HG02973 (cell line): ENCODE data around the gene POU1F1.
"Not testable (repeated sequence)": the region's sequence is repeated elsewhere in the genome, so short reads cannot be mapped to it uniquely, and the experiment has no call there.

Source experiments
- ATAC-seq: cut with Tn5 transposase; IDR thresholded peaks from one replicate; pipeline ENCODE4 v1.9.1; 2021; ENCODE audit warnings: moderate library complexity; ENCODE audit not compliant: unreplicated experiment

The POU1F1 gene

DNA sequence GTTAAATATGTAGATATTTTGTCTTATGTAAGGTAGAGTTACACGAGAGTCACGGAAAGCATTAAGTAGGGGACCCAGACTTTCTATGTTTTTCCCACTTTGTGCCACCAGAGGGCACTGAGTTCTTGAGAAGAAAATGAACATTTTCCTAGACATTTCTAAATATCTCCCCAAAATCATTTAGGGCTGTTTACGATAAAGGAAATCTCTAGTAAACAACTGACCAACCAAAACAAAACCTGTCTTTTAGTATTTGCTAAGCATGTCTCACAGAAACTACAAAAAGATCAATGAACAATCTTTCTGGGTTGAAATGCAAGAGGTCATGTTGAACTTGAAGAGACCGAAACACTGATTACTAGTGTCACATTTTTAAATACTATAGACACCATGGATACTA, 16.1 kb downstream of the POU1F1 start:
- peak; percentile 67 for ATAC-seq

DNA sequence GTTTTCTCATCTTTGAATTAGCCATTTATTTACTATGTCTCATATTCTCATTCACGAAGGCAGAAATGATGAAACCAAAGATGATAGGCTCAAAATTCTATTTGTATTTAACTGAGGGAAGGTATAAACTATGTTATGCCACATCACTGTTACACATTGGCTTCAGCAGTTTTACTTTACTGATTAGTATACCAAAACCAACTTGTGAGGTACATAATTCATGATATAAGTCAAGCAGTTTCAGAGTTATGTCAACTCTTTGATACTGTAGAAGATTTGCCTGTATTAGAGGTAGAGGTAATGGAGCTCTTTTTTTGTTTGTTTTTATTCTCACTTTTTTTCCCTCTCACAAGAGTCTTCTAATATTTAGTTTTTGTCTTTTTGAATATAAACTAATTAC, 26.4 kb downstream of the POU1F1 start:
- ATAC-seq: no peak

DNA sequence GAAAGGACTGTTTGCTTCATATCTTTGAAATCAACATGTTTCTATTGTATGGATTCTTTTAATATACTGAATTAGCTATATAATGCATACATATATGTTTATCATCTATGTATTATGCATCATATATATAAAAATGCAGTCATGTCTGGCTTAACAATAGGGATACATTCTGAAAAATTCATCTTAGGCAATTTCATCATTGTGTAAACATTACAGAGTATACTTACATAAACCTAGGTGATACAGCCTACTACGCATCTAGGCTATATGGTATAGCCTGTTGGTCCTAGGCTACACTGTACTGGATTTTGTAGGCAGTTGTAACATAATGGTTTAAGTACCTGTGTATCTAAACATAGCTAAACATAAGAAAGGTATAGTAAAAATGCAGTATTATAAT, 27.6 kb downstream of the POU1F1 start:
- ATAC-seq: no peak

DNA sequence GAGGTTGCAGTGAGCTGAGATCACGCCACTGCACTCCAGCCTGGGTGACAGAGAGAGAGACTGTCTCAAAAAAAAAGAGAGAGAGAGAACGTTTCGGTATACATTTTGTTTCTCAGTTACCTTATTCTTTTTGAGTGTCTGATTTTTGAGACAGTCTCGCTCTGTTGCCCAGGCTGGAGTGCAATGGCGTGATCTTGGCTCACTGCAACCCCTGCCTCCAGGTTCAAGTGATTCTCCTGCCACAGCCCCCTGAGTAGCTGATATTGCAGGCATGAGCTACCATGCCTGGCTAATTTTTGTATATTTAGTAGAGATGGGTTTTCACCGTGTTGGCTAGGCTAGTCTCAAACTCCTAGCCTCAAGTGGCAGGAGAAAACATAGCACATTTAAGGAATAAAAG, 28.2 kb downstream of the POU1F1 start:
- ATAC-seq: not testable (repeated sequence)

DNA sequence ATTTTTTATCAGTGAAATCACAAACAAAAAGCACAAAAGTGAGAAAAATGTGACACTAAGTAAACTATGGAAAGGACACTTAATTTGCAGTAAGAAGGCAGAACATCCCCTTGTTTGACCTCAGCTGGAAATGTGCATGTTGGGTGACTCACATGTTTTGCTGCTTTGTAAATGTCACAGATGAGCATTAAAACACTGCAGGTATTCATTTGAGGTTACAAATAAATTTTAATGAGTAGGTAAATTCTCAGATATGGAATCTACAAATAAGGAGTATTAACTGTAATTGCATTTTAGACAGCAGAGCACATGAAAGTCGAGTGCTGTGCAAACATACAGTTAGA, 29.0 kb downstream of the POU1F1 start:
- ATAC-seq: no peak

DNA sequence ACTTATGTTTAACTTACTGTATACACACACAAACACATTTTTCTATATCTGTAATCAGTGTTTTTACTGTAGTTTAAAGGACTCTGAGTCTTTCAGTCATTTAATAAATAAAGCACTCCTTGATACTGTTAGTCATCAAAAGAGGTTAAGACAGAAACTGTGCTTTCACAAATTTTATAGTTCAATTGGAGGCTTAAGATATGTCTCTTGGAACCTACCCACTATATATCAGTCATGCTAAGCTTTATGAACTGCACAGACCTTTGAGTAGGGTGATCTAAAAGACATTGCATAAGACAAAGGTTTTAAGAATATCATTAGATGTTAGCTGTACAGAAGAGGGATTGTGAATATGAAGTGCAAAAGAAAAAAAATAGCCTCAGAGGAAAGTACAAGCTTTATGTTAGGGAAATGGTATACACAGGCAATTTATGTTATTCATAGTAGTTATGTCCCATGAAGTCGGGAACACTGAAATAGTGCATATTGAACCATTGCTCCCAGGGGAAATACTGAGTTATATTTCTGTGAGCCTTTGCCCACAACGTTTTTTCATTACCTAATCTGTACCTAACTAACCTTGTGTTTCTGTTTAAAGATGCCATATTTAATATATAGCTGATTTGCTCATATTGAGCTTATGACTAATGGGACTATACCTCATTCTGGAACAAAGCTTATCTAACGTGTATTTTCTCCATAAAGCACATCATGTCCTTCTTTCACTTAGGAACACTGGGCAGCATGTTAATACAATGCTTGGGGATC, 29.5 kb downstream of the POU1F1 start:
- no peak for ATAC-seq

DNA sequence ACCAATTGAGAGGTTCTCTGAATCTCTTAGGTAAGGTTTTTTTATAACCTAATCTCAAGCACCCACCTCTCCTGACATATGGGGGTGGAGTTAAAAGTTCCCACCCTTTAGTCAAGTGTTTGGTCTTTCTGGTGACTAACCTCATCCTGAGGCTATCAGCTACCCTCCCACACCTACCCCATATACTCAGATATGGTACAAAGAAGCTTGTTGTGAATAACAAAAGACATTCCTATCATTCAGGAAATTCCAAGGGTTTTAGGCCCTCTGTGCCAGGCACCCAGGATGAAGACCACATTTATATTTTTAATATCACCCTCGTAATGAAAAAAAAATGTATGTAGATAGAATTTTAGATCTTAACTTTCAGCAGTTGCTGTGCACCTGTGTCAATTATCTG, 40.3 kb downstream of the POU1F1 start:
- no peak for ATAC-seq

DNA sequence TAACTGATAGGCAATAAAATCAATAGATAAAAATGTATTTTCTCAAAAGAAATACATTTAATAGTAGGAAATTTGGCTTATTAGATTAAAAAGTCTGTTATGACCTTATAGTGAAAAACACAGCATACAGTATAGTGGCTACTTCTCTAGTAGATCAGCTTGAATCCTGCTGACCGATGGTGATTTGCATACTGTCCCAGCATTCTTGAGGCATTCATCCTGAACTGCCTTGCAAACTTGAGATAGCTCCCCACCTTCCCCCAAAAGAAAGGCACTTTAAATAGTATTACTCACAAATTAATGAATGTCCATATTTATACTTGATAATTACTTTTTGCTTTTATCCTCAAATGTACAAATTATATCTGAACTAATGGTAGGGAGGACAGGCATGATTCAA, 42.6 kb downstream of the POU1F1 start:
- no peak for ATAC-seq

DNA sequence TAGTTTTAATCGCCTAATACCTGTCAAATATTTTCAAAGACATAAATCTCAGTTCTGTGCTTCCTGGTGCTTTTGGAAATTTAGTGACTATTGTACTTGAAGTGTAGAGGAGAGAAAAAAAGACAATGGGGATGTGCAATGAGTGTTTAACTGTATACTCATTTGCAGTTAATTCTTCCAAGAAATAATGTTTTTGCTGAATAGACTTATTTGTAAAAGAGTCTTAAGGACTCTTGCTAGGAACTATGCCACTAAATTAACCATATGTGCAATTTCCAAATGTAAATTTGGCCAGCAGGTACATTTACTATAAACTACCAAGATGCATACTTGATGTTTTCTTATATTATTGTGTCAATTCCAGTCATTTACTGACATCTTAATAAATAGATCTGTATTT, 47.3 kb downstream of the POU1F1 start:
- ATAC-seq: no peak

DNA sequence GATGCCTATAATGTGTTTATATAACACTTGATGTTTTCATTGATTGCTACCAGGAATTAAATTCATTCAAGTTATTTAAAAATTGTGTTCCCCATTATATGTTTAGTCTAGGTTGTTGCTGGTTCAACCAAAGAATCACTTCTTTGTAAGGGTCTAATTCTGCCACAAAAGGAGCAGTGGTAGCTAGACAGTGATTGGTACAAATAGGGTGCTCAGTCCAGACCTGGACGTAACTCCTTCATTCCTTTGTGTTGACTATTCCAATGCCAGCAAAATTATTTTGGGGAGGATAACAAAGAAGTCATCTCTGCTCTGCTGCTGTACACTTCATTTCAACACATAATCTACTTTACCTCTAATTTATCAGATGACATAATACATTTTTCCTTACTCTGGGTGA, 48.1 kb downstream of the POU1F1 start:
- ATAC-seq: no peak

DNA sequence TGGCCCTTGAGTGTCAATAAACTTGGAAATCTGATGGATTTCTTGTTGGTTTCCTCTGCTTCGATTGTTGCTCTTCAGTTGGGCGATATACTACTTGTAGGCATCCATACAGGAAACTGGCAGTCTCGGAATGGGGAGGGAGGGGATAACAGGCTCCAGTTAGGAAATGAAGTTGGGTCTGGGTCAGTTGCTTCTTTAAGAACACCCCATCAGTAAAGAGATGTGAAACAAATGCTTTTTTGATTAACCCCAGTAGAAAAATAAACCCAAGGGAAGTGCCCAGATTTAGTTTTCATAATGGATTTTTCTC, 48.6 kb downstream of the POU1F1 start:
- ATAC-seq: peak; percentile 2

DNA sequence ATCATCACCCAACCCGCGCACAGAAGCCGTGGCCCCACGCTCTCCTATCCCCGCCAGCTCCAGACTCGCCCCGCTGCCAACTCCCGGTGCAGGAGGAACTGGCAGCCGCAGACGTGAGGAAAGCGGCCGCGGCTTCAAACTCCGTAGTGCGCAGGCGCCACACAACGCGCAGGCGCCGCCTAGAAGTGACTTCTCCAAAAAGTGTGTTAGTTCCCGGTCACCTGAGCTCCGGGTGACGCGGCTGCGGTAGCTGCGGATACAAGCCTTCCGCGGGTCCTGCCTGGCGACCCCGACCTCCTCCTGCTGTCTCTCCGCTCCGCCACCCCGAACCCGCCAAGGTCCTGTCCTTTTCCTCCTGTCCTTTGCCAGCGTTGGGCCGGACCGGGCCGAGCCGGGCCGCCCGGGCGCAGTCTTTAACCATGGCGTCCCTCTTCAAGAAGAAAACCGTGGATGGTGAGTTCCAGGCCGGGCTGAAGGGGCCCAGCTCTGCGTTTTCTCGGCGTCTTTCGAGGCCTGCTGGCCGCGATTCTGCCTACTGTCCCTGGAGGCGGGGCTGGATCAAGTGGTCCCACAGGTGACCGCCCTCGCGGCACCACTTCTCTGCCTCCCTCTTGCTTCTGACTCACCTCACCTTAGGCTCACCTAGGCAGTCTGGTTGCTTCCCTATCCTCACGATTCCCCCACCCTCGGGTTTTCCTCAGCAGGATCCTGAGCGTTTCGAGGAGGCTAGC, 49.1 kb downstream of the POU1F1 start, which contains the start of gene CHMP2B:
TSS of gene CHMP2B (plus strand) at position 206 of the 731 bp plus-strand sequence. CDS start at position 420, 214 bp downstream.
- peak; percentile 97 for ATAC-seq

DNA sequence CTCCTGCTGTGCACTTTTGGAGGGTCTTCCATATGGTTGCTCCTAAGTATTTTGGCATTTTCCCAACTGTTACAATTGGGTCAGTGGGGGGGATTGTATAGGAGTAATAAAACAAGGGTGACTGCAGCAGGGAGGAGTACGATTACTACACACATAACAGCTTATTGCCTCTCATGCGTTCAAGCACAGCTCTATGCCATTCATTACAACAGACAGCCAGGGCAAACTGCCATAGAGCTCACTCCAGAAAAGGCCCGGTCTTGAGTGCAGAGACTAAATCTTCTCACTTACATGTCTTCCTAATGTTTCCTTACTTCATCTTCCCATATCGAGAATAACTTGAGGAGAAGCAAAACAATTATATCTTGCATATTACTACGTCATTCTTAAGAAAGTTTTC, 50.7 kb downstream of the POU1F1 start:
- no peak for ATAC-seq

DNA sequence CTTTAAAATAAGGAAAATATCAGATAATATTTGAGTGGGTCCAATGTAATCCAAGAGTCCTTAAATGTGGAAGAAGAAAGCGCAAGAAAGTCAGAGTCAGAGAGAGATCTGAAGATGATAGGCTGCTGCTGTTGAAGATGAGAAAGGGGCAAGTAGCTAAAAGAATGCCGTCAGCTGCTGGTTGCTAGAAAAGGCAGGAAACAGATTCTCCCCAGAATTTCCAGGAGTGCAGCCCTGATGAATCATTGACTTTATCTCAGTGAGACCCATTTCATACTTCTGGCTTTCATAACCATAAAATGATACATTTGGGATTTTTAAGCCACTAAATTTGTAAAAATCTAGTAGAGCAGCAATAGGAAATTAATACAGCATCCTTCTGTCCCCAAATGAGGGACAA, 56.8 kb downstream of the POU1F1 start:
- ATAC-seq: no peak

DNA sequence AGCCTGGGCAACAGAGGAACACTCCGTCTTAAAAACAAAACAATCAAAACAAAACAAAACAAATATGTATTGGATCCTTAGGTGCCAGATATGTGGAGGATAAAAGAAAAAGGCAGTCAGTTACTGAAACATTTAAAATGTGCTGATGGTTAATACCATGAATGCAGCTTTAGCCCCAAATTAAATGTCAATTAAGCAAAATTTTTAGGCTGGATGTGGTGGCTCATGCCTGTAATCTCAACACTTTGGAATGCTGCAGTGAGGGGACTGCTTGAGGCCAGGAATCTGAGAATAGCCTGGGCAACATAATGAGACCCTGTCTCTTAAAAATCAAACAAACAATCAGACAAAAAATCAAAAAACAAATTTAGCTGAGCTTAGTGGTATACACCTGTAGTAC, 57.8 kb downstream of the POU1F1 start:
- no peak for ATAC-seq
